Stimulated activated naive B cell treated with anti-CD40 and anti-IgM and Interleukin-4, amounts not matched to agents 10 μg/mL and 1 μg/mL and 100 μg/mL, for 72 hours (primary cell): ENCODE measurements around the gene KCNJ8.

Experiments used
- ATAC-seq, 2 donors: fragments of 150-1000 bp; cut with Tn5 transposase; replicated peaks; 2 replicates each; pipeline ENCODE4 v1.10.0; 2021; ENCODE audit warnings: moderate library complexity in 1 of 2
- DNase-seq: peaks from one replicate; pipeline ENCODE4 v3.0.0; 2021
- H3K27ac Mint-ChIP-seq: one replicate; pipeline ENCODE4 v1.8.0; 2022; ENCODE audit warnings: mild to moderate bottlenecking, mixed read lengths
- H3K27me3 Mint-ChIP-seq, 2 donors: one replicate each; pipeline ENCODE4 v1.8.0; 2022; ENCODE audit warnings: mixed read lengths in 2 of 2
- H3K36me3 Mint-ChIP-seq, 2 donors: one replicate each; pipeline ENCODE4 v1.8.0; 2022; ENCODE audit warnings: mixed read lengths in 2 of 2, mild to moderate bottlenecking in 1 of 2
- H3K4me1 Mint-ChIP-seq, 2 donors: one replicate each; pipeline ENCODE4 v1.8.0; 2022; ENCODE audit warnings: mixed read lengths in 2 of 2, mild to moderate bottlenecking in 1 of 2
- H3K4me3 Mint-ChIP-seq, 2 donors: one replicate each; pipeline ENCODE4 v1.8.0; 2022; ENCODE audit warnings: mild to moderate bottlenecking in 2 of 2, mixed read lengths in 2 of 2, moderate library complexity in 1 of 2
- H3K9me3 Mint-ChIP-seq, 2 donors: one replicate each; pipeline ENCODE4 v1.8.0; 2022; ENCODE audit warnings: mixed read lengths in 2 of 2, mild to moderate bottlenecking in 1 of 2

KCNJ8 gene

DNA sequence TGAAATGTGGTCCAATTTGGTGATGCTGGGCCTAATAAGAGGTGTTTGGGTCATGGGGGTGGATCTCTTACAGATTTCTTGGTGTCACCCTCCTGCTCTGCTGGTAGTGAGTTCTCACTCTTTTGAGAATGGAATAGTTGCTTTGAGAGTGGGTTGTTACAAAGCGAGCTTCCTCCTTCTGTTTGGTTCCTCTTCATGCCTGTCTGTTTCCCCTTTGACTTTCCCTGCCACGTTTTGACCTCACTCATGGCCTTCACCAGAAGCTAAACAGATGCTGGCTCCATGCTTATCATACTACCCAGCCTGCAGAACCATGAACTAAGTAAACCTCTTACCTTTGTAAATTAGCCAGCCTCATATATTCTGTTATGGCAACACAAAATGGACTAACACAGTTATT lies 59.1 kb downstream of the KCNJ8 start:
- H3K4me3 Mint-ChIP-seq: no peak overlapping the region
- no peaks in the 10 kb centered on the region for H3K9me3 Mint-ChIP-seq
- H3K27ac Mint-ChIP-seq: no peak overlapping the region
- no peaks in the 10 kb centered on the region for H3K4me1 Mint-ChIP-seq
- H3K27me3 Mint-ChIP-seq: peaks cover 15 to 21% of the 10 kb centered on the region in 2 donors
- no peak for DNase-seq
- no peak for ATAC-seq
- H3K36me3 Mint-ChIP-seq: no peaks in the 10 kb centered on the region
